GM10266 (cell line): ENCODE results near the gene CELSR1.

ENCODE experiments used
- DNase-seq: peaks from one replicate; pipeline ENCODE4 v3.0.0; 2012; ENCODE audit errors: extremely low spot score
- CTCF ChIP-seq: IDR thresholded peaks from 2 replicates; pipeline ENCODE4 v1.5.1; 2012; ENCODE audit warnings: mild to moderate bottlenecking, low read depth; ENCODE audit not compliant: control insufficient read depth, insufficient read depth; ENCODE audit errors: missing control alignments

The CELSR1 gene

GRCh38 chr22:46336119-46337078 is 201.0 kb downstream of the CELSR1 start:
- no peak for DNase-seq
- no peak for TF ChIP-seq CTCF

- DNase-seq = peak; percentile 97
- no peak for TF ChIP-seq CTCF
These were observed 202.0 kb downstream of the CELSR1 start, which contains the start of gene TRMU for GRCh38 chr22:46335201-46336118. TRMU (plus strand) TSS chr22:46335714; CDS start chr22:46335765, 51 bp downstream.

GRCh38 chr22:46331496-46331895 is 205.9 kb downstream of the CELSR1 start:
- TF ChIP-seq CTCF = no peak
- no peak for DNase-seq

- no peak for DNase-seq
- TF ChIP-seq CTCF = no peak
These were observed 207.0 kb downstream of the CELSR1 start for GRCh38 chr22:46330426-46330825.

GRCh38 chr22:46329616-46330015 is 207.8 kb downstream of the CELSR1 start:
- no peak for DNase-seq
- no peak for TF ChIP-seq CTCF

- TF ChIP-seq CTCF = no peak
- DNase-seq = no peak
These were observed 208.6 kb downstream of the CELSR1 start for GRCh38 chr22:46328797-46329196.
